ENCODE data around the gene OR10A3. TPM values are rescaled to one million over a fixed set of nuclear protein-coding genes. Genes with fewer than 3 reads are reported as not detected.

Gene OR10A3
- total RNA-seq, 1 experiment from 2014 or later, result not detected

DNA sequence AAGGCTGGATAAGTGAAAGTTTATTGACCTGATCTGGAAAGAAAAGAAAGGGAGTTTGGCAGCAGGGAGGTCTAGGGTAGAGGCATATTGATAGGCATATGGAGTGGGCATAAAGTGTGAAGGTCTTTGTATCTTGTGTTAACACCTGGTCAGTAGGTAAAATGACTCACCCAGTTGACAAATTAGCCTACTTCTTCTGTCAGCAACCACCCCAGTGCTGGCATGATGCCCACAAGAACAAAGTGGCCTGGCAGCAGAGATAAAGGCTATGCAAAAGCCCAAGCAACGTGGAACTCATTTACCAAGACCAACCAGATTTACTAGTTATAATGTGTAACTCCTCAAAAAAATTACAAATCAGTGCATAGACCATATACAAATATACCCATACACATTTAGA is 4.9 kb downstream of the OR10A3 start:
- CTCF ChIA-PET, result no interaction called here
- TF ChIP-seq, protein P1, sequence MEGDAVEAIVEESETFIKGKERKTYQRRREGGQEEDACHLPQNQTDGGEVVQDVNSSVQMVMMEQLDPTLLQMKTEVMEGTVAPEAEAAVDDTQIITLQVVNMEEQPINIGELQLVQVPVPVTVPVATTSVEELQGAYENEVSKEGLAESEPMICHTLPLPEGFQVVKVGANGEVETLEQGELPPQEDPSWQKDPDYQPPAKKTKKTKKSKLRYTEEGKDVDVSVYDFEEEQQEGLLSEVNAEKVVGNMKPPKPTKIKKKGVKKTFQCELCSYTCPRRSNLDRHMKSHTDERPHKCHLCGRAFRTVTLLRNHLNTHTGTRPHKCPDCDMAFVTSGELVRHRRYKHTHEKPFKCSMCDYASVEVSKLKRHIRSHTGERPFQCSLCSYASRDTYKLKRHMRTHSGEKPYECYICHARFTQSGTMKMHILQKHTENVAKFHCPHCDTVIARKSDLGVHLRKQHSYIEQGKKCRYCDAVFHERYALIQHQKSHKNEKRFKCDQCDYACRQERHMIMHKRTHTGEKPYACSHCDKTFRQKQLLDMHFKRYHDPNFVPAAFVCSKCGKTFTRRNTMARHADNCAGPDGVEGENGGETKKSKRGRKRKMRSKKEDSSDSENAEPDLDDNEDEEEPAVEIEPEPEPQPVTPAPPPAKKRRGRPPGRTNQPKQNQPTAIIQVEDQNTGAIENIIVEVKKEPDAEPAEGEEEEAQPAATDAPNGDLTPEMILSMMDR (IDR thresholded peaks at IDR 0.05; ENCODE audit: unreplicated experiment), result no peak
- peaks cover 2% of the 10 kb centered on the region for H3K9me3 Mint-ChIP-seq (ENCODE audit: low read depth, unreplicated experiment)
- H3K27ac Mint-ChIP-seq (ENCODE audit: unreplicated experiment), result no peak overlapping the region
- peaks cover 35% of the 10 kb centered on the region for H3K27me3 Mint-ChIP-seq (ENCODE audit: unreplicated experiment)
- peak; percentile 88 for DNase-seq
- H3K4me3 Mint-ChIP-seq (ENCODE audit: low read depth, unreplicated experiment), result no peak overlapping the region
- intact Hi-C loops (cut with micrococcal nuclease; ENCODE audit: unreplicated experiment), result no loop called here
- peaks cover 17% of the 10 kb centered on the region for H3K4me1 Mint-ChIP-seq (ENCODE audit: low read depth, unreplicated experiment)
- BruUV-seq (replicated peaks), result no TSS peak
- no peaks in the 10 kb centered on the region for H3K36me3 Mint-ChIP-seq (ENCODE audit: insufficient read depth, unreplicated experiment)

DNA sequence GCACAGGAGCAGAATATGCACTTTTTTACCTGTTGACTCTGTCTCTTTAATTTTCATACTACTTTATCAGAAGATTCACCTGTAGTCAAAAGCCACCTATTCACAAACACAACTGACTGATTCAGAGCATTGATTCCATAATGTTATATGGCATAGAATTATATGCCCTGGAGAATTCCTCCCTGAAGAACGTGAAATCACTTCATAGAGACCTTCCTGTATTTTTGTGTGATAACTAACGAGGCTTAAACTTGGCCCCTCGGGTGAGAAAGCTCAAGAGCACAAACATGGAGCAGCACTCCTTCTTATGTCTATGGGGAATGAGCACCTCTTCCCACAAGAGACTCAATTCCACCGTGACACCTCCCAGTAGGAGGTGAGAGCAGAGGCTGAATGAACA is 10.3 kb downstream of the OR10A3 start, which contains the start of gene OR10A6:
Gene OR10A6, minus strand, starts transcription at position 101 of the 400 bp plus-strand sequence. CDS start 2,606 bp downstream, outside the sequence.
- DNase-seq, result no peak
- intact Hi-C loops (cut with micrococcal nuclease; ENCODE audit: unreplicated experiment), result no loop called here
- no TSS peak for BruUV-seq (replicated peaks)

DNA sequence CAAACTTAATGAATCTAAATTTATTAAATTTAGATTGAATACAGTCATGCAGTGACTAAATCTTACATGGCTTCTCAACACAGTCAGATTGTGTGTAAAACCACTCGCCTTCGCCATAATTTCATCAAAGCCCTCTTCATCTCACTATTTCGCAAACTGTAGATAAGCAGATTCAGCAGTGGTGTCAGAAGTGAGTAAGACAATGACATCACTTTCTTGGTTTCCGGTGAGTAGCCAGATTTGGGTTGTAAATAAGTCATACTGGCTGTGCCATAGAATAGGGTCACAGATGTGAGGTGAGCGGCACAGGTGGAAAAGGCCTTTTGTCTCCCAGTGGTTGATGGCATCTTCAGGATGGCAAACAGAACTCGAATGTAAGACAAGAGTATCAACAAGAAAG is 13.9 kb downstream of the OR10A3 start:
- Mint-ChIP-seq H3K4me1 (ENCODE audit: low read depth, unreplicated experiment) (no peaks in the 10 kb centered on the region), H3K9me3 (ENCODE audit: low read depth, unreplicated experiment) (no peaks in the 10 kb centered on the region), H3K27ac (ENCODE audit: unreplicated experiment) (no peak overlapping the region), H3K27me3 (ENCODE audit: unreplicated experiment) (peaks cover 30% of the 10 kb centered on the region), H3K4me3 (ENCODE audit: low read depth, unreplicated experiment) (no peak overlapping the region), H3K36me3 (ENCODE audit: insufficient read depth, unreplicated experiment) (no peaks in the 10 kb centered on the region)
- CTCF ChIA-PET, result no interaction called here
- TF ChIP-seq, protein P1 (IDR thresholded peaks at IDR 0.05; ENCODE audit: unreplicated experiment), result no peak
- no peak for DNase-seq
- intact Hi-C loops (cut with micrococcal nuclease; ENCODE audit: unreplicated experiment), result no loop called here
- no TSS peak for BruUV-seq (replicated peaks)

More for the DNA sequence above, 10.3 kb downstream of the OR10A3 start, which contains the start of gene OR10A6:
- Mint-ChIP-seq H3K4me3 (ENCODE audit: low read depth, unreplicated experiment) (no peak within 1 kb of the TSS), H3K27me3 (ENCODE audit: unreplicated experiment) (peaks cover 22% of the 10 kb centered on the region), H3K27ac (ENCODE audit: unreplicated experiment) (no peak within 1 kb of the TSS), H3K9me3 (ENCODE audit: low read depth, unreplicated experiment) (no peaks in the 10 kb centered on the region), H3K4me1 (ENCODE audit: low read depth, unreplicated experiment) (peaks cover 9% of the 10 kb centered on the region), H3K36me3 (ENCODE audit: insufficient read depth, unreplicated experiment) (no peaks in the 10 kb centered on the region)
- TF ChIP-seq, protein P1 (IDR thresholded peaks at IDR 0.05; ENCODE audit: unreplicated experiment), result no peak
- CTCF ChIA-PET, result no interaction called here

DNA sequence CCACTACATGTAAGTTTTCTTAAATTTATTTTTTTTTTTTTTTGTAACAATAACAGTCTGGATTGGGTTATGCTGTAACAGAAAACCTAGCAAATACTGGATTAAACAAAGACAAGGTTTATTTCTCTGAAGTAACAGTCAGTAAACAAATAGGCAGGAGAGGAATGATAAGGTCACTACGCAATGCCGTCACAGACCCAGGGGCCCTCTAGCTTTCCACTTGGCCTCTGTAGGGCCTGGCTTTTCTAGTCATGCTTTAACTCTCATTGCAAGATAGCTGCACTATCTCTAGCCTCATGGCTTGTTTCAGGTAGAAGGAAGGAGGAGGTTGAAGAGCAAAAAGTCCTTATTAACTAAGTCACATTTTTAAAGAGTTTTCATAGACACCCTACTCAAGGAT is 17.0 kb downstream of the OR10A3 start:
- intact Hi-C loops (cut with micrococcal nuclease; ENCODE audit: unreplicated experiment), result no loop called here
- H3K9me3 Mint-ChIP-seq (ENCODE audit: low read depth, unreplicated experiment), result no peaks in the 10 kb centered on the region
- BruUV-seq (replicated peaks), result no TSS peak
- H3K4me1 Mint-ChIP-seq (ENCODE audit: low read depth, unreplicated experiment), result no peaks in the 10 kb centered on the region
- no peak overlapping the region for H3K4me3 Mint-ChIP-seq (ENCODE audit: low read depth, unreplicated experiment)
- no peak overlapping the region for H3K27ac Mint-ChIP-seq (ENCODE audit: unreplicated experiment)
- TF ChIP-seq, protein P1 (IDR thresholded peaks at IDR 0.05; ENCODE audit: unreplicated experiment), result no peak
- H3K27me3 Mint-ChIP-seq (ENCODE audit: unreplicated experiment), result peaks cover 12% of the 10 kb centered on the region
- no peaks in the 10 kb centered on the region for H3K36me3 Mint-ChIP-seq (ENCODE audit: insufficient read depth, unreplicated experiment)
- CTCF ChIA-PET, result interaction anchor here (0.6 kb wide), 1 partner anchor 313 kb away, joined by 3 read pairs; no protein-coding TSS in a partner anchor
- no peak for DNase-seq

Data from Calu3 (cell line).